Measurements from ENCODE around the gene PICK1.

DNA sequence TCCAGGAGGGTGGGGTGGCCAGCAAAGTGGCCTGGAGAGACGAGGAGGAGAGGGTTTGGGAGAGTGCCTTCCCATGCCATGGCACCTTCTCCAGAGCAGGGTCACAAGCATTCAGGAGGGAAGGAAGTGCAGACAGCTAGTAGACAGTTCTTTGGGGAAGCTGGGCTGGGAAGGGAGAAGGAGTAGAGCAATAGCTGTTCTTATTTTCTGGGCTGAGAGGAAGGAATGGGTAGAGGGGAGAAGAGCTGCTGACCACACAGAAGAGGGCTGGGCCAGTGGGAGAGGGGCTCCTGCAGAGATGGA lies 14.8 kb upstream of the PICK1 start:
- no peak for TF ChIP-seq EZH2phosphoT487 (IDR thresholded peaks at IDR 0.05; ENCODE audit: insufficient read depth, low read depth)
- no peak for TF ChIP-seq EZH2 (IDR thresholded peaks at IDR 0.05; ENCODE audit: insufficient read depth, poor library complexity, severe bottlenecking)
